ENCODE data around the gene AK9. TPM values are rescaled to one million over a fixed set of nuclear protein-coding genes. Genes with fewer than 3 reads are reported as not detected.

The AK9 gene
- total and polyA plus RNA-seq, 11 donors, result 6.6 to 17.0 (median 9.1) TPM

DNA sequence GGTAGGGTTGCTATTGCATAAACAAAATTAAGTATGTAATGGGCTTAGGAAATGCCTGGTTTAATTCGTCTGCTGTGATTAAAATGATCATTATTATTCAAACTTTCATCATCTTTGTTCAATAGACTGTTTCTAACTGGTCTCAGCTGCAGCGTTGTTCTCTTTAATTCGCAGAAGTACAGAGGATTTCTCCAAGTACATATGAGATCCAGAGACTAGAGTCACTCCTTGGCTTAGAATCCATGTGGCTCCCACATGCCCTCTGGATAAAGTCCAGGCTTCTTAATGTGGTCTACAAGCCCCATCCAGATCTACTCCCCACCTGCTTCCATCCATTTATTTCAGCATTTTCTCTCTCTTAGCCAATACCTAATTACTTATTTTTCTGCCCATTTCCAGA, 206.9 kb downstream of the AK9 start:
- Histone ChIP-seq H3K27ac (peak overlapping the region in 4 of 12 donors; percentile 19 to 68 (median 22)), H3K27me3 (no peaks in the 10 kb centered on the region), H3K36me3 (peaks cover 0 to 27% (median 13%) of the 10 kb centered on the region in 9 donors), H3K4me3 (peak overlapping the region in 7 of 12 donors; percentile 83 to 100 (median 99)), H3K4me1 (peaks cover 0 to 39% (median 31%) of the 10 kb centered on the region in 12 donors), H3K9me3 (no peaks in the 10 kb centered on the region)
- TF ChIP-seq, protein P1, sequence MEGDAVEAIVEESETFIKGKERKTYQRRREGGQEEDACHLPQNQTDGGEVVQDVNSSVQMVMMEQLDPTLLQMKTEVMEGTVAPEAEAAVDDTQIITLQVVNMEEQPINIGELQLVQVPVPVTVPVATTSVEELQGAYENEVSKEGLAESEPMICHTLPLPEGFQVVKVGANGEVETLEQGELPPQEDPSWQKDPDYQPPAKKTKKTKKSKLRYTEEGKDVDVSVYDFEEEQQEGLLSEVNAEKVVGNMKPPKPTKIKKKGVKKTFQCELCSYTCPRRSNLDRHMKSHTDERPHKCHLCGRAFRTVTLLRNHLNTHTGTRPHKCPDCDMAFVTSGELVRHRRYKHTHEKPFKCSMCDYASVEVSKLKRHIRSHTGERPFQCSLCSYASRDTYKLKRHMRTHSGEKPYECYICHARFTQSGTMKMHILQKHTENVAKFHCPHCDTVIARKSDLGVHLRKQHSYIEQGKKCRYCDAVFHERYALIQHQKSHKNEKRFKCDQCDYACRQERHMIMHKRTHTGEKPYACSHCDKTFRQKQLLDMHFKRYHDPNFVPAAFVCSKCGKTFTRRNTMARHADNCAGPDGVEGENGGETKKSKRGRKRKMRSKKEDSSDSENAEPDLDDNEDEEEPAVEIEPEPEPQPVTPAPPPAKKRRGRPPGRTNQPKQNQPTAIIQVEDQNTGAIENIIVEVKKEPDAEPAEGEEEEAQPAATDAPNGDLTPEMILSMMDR (IDR thresholded peaks at IDR 0.05), result no peak
- TF ChIP-seq POLR2A (IDR thresholded peaks at IDR 0.05), result no peak
- no peak for ATAC-seq
- DNase-seq, result no peak
- WGBS, 4 donors, result 53 to 71% (median 56%) methylated on average over 3 of the region's 3 CpGs
- intact Hi-C loops (cut with DNase I), result loop anchor here in 3 of 10 donors (5.0 to 10.0 kb wide), 3 partner anchors 42 to 208 kb away; partner anchors contain the start of genes AK9 (in 1 of the 3), CD164 (in 1 of the 3), FIG4 (in 1 of the 3) and PPIL6 (in 1 of the 3)

GRCh38 chr6:109483735-109484057, 207.3 kb downstream of the AK9 start:
- H3K27me3 ChIP-seq, result no peaks in the 10 kb centered on the region
- H3K9me3 ChIP-seq, result no peaks in the 10 kb centered on the region
- peaks cover 0 to 42% (median 34%) of the 10 kb centered on the region in 12 donors for H3K4me1 ChIP-seq
- peaks cover 0 to 28% (median 13%) of the 10 kb centered on the region in 9 donors for H3K36me3 ChIP-seq
- no peak for ATAC-seq
- WGBS, 4 donors, result 0 to 4% (median 2%) methylated on average over 6 of the region's 6 CpGs
- H3K27ac ChIP-seq, result peak overlapping the region in 7 of 12 donors; percentile 19 to 87 (median 24)
- DNase-seq, result no peak
- intact Hi-C loops (cut with DNase I), result loop anchor here in 4 of 10 donors (1.0 to 10.0 kb wide), 5 partner anchors 41 to 209 kb away; partner anchors contain the start of genes CD164 (in 2 of the 4), AK9 (in 1 of the 4), FIG4 (in 1 of the 4) and PPIL6 (in 1 of the 4)
- TF ChIP-seq, protein P1 (IDR thresholded peaks at IDR 0.05), result no peak
- TF ChIP-seq POLR2A (IDR thresholded peaks at IDR 0.05), result no peak
- peak overlapping the region; percentile 16 to 100 (median 95) for H3K4me3 ChIP-seq

DNA sequence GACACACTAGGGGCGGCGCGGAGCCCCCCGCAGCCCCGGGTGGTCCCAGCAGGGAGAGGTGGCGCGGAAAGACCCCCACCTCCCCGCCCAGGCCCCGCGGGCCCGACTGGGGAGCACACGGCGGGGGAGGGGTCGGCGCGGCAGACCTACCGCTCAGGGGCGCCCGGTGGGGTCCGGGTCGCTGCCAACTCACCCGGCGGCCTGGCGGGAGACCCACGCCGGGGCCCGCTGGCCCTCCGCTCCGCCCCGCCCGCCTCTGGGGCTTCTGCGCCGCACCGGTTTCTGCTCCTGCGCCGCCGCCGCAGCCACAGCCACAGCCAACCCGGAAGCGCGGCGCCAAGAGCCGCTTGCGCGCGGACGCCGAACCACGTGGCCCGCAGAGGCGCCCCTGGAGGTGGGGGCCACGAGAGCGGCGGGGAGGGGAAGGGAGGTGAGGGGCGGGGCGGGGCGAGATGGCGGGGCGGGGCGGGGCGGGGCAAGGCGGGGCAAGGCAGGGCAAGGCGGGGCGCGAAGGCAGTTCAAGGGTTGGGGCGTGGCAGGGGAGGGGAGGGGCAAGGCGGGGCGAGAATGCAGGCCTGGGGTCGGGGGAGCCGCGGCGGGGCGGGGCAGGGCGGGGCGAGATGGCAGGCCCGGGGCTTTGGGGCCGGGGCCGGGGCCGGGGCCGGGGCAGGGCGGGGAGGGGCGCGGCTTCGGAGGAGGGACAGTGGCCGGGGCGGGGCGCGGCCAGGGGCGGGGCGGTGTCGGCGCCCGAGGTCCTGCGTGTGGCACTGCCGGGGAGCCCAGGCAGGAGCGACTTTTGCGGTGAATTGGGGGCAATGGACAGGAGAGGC, 207.9 kb downstream of the AK9 start, which contains the start of gene ZBTB24:
TSS of gene ZBTB24 (minus strand) at position 315 of the 830 bp plus-strand sequence. CDS start 1,193 bp downstream, outside the sequence.
- H3K4me3 ChIP-seq, result peak within 1 kb of the TSS; percentile 83 to 100 (median 98)
- H3K4me1 ChIP-seq, result peaks cover 0 to 48% (median 39%) of the 10 kb centered on the region in 12 donors
- peak in 1 of 2 donors; percentile 90 for TF ChIP-seq POLR2A (IDR thresholded peaks at IDR 0.05)
- TF ChIP-seq, protein P1 (IDR thresholded peaks at IDR 0.05), result no peak
- H3K27me3 ChIP-seq, result no peaks in the 10 kb centered on the region
- ATAC-seq (peak; percentile 90 to 97 (median 97)), DNase-seq (peak; percentile 91 to 97 (median 94))
- WGBS, 4 donors, result 1 to 2% (median 1%) methylated on average over 19 to 92 of the region's 97 CpGs
- no peaks in the 10 kb centered on the region for H3K9me3 ChIP-seq
- intact Hi-C loops (cut with DNase I), result loop anchor here in 4 of 10 donors (1.0 to 10.0 kb wide), 5 partner anchors 41 to 209 kb away; partner anchors contain the start of genes CD164 (in 2 of the 4), AK9 (in 1 of the 4), FIG4 (in 1 of the 4) and PPIL6 (in 1 of the 4)
- peaks cover 0 to 32% (median 18%) of the 10 kb centered on the region in 9 donors for H3K36me3 ChIP-seq
- H3K27ac ChIP-seq, result peak within 1 kb of the TSS in 11 of 12 donors; percentile 59 to 87 (median 81)
